HG03175 (cell line): ENCODE measurements around the gene SALL1.

Experiments
- ATAC-seq: cut with Tn5 transposase; IDR thresholded peaks from one replicate; pipeline ENCODE4 v1.9.1; 2021; ENCODE audit warnings: mild to moderate bottlenecking, moderate library complexity; ENCODE audit not compliant: unreplicated experiment

Gene SALL1

DNA sequence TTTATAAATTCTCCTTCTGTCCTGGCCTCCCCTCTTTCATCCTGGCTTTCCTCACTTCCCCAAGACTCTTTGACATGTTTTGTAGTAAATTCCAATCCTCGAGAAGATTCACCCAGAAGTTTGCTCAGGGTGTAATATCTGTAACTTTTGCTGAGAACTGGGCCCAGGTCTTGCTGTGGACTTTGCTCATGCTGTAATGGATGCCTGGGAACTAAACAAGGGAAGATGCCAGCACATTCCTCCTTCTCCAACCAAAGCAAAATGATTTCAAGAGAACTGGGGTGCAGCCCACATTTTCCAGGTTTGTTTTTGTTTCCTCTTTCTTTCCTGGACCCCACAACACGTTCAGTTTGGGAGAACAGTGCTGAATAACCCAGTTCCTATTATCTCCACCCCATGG is 6.6 kb upstream of the SALL1 start:
- no peak for ATAC-seq

DNA sequence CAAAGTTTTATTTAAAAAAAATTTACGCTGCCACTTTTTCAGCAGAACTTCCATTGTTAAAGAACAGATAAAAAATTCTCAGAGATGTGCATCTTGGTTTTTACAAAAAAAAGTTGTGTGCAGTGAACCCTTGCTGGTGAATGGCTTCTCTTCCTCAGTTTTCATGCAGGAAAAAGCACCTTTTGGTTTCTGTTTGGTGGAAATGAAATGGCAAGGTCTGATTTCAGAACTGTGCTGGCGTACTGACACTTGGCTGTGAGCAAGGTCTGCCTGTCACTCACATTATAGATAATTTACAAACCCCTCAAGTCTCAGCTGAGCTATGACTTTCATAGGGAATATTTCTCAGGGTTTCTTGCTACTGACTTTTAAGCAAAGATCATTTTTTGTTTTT is 5.7 kb upstream of the SALL1 start:
- no peak for ATAC-seq

DNA sequence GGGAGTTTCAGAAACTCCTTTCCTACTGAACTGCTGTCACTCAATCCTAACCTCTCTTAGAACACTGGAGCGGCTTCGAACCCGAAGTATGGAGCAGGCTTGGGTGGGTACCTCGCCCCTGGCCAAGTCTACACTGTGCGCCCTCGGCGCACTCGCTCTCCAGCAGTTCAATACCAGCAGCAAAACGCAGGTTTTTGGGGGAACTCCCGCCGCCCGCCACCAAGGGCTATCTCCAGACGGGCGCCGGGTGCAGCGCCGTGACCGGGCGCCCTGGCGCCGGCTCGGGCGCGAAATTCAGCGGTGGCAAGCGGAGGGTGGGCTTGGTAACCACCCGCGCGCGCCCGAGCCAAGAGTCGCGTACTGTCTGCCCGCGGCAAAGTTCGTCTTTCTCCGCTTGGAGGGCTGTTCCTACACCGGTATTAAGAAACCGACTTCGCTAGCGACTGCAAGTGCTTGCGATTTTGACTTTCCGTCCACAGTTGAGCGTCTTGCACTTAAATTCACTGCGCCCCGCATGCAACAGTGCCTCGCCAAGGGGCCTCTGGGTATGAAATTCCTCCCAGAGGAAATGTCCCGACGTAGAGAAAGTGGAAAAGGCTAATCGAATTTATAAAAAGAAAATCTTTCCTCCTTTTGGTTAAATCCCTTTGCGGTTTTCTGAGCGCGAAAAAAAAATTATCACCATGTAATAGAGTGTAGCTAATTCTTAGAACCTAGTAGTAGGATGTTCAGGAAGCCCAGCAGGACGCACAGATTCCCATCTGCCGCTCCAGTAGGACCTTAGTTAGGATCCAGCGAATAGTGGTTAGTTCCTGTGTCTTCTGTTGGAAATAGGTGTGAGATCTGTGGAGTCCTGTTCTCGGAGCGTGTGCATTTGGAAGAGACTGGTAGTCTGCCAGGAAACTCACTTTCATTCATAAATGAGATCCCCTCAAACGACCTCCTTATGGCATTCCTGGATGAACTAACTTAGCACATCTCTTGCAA is 5.0 kb upstream of the SALL1 start:
- no peak for ATAC-seq

DNA sequence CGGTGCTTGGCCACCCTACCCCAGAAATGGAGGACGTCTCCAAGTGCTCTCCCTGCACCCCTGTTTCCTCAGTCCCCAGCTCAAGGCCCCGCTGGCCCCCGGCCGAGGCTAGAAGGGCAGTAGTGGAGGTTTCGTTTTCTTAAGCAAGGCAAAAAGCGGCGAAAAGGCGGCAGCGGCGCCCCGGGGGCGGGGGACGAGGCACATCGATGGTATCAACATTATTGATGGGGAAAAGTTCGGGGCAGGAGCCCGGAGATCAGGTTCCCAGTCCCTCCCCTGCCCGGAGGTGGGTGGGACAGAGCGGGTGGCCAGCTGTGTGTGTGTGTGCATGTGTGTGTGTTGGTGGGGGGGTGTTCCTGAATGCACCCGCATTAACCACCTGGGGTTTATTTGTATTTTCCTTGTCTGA is 4.1 kb upstream of the SALL1 start:
- no peak for ATAC-seq

DNA sequence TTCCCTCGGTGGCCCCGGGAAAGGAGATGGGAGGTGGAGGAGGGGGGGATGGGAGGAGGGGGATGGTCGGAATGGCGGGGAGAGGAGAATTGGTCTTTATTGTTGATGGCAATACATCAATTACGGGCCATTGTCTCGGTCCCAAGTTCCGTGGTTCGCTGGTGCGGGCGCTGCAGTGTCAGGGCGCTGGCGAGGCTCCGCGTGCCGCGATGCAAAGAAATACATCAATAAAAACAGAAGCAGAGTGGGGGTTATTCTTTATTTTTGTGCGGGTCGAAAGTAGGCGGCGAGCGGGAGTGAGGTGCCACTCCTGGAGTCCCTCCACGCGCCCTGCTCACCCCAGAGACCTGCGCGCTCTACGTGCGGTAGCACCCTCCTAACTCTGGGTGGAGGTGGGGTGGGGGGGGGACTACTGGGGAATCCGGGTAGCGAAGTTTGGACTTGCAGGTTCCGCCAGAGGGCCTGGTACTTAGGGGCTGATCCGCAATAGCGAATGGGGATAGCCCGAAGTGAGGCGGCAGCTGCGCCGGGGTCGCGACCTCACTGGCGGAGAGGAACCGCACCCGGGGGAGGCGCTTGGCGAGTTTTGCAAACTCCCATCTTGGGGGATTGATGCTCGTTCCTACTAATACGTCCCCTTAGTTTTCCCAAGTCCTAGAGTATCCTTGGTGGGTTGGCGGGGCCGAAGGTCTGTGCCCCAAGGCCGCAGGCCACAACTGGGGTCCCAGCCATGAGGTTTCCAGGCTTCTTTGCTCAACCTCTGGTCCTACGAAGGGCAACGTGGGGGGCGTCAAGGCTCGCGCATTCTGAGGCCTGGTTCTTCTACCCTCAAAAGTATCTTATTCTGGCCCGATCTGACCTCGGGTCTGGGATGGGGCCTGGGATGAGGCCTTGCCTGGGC is 3.5 kb upstream of the SALL1 start:
- ATAC-seq, result no peak

DNA sequence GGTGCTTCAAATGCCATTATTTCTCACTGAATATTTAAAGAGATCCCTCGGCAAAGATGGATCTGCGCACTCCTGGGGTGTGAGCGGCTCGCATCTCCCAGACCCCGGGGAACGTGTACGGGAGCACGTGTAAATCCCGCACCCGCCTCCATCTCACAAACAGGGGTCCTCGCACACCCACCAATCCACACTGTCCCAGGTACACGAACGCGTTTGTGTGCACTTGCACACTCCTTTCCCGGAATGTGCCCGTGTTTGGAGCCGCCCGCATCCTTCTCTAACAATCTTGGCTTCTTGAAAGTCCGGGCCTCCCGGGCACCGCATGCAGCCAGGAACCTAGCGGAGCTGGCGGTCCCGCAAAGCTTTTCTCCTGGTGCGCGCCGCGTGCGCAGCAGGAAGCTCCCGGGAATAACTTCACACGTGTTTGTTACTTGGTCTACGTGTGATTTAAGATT is 2.5 kb upstream of the SALL1 start:
- no peak for ATAC-seq

DNA sequence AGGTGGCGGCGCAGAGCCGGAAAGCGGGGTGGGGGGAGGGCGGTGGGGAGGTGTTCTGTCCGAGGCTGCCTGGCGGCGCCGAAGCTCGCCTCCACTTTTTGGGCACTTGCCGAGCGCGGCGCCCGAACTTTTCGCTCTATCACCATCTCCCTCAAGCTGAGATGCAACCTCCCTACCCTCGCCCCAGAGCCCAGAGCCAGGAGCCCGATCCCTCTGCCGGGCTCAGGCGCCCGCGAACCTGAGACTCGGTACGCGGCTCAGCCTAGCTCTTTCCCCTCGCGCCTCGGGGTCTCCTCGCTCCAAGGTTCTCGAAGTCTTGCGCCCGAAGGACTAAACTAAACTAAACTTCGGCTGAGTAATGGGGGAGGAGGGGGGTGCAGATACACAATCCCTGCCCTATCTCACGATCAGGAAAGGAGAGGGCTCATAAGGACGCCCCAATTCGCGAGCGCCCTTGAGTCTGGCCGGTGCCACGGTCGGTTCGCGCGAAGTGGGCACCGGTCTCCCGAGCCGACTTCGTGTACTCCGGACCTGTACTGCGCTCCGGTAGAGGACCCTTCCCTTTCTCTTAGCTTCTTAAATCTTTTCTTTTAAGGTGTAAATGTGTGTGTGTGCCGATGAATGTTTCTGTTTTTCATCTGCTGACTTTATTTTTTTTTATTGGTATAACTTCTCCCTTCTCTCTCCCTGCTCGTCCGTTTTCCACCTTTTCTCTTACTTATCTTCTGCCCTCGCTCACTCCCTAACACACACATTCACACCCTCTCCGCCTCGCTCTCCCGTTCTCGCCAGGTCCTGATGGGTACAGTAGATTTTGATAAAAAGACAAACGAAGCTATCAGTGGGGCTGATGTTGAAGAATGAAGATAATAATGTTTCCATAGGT is 1.9 kb upstream of the SALL1 start:
- ATAC-seq, result no peak

DNA sequence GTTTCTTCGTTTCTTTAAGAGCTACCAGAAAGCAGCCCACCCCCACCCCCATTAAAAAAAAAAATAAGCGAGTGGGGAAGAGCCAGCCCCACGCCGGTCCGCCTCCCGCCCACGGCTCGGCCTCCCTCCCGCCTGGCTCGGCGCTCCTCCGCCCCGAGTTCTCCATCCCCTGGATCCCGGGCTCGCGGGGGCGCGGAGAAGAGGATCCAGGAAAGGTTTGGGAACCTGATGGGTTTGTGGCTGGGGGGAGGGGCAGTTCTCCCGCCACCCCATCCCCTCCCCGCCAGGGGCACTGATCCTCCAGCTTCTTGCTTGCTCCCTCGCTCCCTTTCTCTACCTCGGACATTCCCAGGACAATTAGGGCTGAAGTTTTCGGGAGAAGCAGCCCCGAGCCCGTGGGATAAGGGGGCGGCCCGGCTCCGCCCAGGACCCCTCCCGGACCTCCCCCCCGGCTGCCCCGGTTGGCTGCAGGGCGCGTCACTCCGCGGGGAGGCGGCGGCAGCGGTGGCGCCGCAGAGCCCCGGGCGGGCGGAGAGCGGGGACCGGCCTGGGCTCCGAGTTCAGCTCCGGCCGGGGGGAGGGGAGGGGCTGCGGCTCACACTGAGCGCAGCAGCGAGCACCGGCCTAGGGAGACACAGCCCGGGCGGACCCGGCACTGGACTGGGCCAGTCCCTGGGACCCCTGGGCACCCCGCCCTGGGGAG is 1.0 kb upstream of the SALL1 start:
- no peak for ATAC-seq

DNA sequence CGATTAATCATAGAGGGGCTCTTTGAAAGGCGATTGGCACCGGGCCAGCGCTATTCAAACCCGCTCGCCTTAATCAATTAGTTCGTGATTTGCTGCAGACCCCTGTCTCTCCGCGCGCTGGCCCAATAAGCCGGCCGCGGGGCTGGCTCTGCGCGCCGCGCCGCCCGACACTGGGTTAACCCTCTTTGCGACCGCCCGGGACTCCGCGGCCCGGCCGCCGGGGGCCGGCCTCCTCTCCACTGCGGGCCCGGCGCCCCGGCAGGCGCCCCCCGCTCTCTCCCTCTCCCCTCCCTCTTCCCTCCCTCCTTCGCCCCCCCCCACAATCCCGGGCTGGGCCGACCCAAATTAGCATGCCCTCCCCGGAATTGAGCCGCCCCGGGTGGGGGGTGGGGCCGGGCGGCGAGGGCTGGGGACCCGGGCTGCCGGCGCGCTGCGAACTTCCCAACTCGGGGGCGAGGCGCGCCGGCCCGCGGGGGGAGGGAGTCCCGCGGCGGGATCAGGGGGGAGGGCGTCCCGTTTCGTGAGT is 428 bp upstream of the SALL1 start:
- ATAC-seq, result no peak

DNA sequence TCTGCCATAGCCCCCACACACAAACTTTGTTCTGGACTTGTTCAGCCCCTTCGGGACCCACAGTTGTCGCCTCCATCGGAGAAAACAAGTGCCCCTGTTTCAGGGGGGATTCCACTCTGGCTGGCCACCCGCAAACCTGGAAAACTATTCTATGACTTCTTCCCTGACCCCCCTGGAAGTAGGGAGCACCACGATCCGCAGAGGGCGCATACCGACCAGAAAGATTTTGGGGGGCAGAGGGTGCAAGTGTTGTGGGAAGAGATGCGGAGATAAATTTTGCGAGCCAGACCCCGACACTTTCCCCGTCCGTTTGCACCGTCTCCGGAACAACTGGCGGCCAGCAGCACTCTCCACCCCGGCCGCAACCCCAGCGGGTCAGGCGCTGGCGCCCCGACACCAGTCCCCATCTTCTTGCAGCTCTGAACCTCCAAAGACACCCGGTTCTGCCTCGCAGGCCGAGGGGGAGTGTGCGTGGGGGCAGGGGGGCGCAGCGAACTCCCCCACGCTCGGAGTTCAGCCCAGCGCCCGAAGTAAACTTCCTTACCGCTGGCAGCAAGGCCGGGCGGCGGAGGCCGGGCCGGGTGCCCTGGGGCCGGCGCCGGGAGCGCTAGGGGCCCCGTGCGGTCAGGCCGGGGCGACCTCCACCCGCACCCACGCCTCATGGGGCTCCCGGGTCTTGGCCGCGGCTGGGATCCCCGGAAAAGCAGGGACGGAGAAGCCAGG is 744 bp downstream of the SALL1 start:
- no peak for ATAC-seq

DNA sequence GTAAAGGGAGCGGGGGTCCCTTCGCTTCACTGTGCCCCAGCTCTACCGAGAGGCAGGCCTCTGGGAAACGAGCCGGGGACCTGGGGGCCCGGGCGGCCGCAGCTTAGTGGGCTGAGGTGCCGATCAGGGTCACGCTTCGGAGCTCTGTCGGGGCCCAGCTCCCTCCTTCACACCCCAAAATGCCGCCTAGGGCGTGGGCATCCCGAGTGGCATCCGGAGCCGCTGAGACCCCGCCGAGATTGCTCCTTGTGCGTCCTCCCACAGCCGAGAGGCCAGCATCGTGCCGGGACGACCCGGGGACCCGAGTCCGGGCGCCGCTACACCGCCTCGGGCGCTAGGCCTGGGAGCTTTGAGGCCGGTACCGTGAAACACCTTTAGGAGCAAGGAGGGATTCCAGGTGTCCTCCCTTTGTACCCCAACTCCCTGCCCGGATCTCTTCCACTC is 1.3 kb downstream of the SALL1 start:
- ATAC-seq, result no peak

DNA sequence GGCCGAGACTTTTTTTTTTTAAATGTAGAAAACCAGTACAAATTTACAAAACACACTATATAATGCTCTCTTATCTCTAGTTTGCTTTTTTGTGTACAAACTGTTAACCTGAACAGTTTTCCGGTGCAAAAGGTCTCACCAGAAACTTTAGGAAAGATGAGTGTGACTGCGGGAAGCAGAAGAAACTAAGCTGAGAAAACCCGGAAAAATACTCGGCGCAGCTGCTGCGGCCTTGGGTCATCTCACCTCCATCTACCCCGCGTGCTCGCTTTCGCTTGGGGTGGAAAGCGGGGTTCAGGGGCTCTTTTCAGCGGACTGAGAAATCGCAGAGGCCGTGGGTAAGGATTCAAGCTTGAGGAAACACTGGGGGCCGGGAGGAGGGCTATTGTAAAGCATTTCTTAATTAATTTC is 1.8 kb downstream of the SALL1 start:
- no peak for ATAC-seq

DNA sequence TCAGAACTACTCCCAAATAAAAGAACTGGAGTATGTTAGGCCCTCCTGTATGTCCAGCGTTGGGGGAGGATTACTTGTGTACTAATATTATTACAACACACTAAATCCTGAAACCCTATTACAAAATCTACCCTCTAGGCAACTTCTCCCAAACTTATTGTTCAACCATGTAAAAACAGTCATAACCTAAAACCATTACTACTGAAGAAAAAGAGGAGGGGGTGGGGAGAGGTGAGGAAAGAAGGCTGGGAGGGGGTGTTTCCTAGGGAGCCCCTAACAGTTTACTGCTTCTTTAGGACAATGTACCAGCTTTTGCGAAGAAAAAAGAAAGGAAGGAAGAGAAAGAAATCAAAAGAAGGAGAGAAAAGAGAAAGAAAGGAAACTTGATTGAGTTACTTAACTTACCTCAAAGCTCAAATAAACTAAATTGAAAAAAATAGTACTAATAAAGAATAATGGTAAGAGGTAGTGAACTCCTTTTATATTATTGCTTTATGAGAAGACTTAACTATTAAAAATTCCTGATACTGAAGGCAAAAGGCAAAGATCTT is 2.3 kb downstream of the SALL1 start:
- ATAC-seq, result no peak

DNA sequence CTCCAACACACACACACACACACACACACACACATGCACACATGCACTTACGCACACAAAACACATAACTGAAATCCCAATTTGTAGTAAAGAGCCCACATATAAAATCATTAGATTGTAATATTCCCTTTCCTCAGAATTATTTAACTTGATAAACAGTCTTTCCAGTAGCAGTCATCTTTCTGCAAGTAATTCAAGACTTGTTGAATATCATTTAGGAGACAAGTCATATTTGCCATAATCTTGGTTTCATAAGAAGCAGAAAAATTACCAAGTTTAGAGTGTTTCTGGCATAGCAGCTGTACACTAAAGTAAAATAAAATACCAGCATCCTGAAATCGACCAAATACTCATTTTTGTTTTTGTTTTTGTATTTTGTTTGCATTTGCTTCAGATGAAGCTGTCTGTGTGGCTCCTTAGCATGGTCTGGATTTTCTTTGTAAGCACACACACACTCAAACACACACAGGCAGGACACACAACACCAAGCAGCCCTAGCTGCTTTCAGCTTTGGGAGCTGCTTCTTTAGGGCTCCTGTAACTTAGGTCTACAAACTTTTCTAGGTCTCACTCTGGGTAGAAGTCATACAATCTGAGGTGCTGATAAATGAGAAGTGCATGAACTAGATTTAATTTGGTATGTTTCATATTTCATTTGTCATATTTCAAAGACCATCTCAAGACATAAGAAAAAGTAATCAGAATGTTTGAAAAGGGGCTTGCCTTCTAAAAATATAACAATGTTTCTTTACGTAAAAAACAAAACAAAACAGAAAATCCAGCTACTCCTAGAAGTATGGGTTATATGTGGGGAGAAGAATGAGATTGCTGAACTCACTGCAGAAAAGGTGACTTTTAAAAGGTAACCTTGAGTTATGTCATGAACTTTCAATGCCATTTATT is 3.0 kb downstream of the SALL1 start:
- no peak for ATAC-seq

DNA sequence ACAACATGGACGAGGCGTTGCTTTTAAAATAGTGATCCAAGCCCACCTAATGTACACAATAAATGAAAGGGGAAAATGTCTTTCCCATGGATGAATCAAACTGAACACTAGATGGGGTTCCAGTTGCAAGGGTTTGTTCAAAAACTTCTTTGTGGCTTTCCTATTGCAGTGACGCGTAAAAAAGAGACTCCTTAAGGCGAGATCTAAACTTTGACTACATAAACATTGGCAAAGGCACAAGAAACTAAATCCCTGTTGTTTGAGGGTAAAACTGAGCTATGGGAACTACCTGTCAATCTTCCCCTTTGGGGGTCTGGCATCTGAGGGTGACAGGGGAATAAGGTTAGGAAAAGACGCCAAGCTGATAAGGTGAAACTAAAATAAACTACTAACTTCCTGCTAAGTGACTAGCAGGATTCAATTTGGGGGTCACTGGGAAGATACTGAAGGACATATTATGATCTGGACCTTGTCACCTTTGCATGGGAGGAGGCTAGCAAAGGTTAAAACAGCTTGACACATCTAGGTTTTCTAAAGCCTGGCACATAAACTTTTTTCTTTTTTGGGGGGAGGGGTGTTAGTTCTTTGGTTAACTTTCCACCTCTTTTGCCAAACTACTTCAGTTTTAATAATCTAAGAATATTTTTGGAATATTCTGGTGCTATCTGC is 4.7 kb downstream of the SALL1 start:
- ATAC-seq, result no peak

DNA sequence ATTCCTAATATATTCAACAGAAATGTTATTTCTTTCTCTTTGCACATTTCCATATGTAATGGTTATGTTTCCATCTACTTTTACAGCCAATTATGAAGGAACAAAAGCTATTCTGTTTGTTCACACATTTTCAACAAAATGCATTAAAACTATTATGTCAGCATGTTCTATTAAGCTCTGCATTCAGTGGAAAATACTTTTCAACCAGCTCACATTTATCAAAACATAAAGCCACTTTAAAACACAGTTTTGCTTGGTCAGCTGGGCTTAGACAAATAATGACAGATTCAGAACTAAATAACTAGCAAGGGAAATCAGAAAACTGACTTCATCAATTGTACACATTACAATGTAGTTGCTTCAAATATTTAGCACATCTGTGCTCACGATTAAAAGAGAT is 6.9 kb downstream of the SALL1 start:
- ATAC-seq, result no peak
